HG03469 (cell line): Measurements from ENCODE around the gene PIK3R6.

Experiments used
- ATAC-seq: cut with Tn5 transposase; IDR thresholded peaks from one replicate; pipeline ENCODE4 v1.9.1; 2021; ENCODE audit warnings: mild to moderate bottlenecking, moderate library complexity, moderate number of reproducible peaks; ENCODE audit not compliant: unreplicated experiment

The PIK3R6 gene

GRCh38 chr17:8754890-8755289 lies 112.6 kb downstream of the PIK3R6 start:
- ATAC-seq: no peak

- ATAC-seq: no peak
Measured at GRCh38 chr17:8753976-8754440, 113.5 kb downstream of the PIK3R6 start.

- ATAC-seq: no peak
Measured at GRCh38 chr17:8753136-8753975, 114.1 kb downstream of the PIK3R6 start.
